ENCODE results near the gene CCDC43.
"Not testable (repeated sequence)": the region's sequence is repeated elsewhere in the genome, so short reads cannot be mapped to it uniquely, and the experiment has no call there.

The CCDC43 gene, protein sequence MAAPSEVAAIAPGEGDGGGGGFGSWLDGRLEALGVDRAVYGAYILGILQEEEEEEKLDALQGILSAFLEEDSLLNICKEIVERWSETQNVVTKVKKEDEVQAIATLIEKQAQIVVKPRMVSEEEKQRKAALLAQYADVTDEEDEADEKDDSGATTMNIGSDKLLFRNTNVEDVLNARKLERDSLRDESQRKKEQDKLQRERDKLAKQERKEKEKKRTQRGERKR

DNA sequence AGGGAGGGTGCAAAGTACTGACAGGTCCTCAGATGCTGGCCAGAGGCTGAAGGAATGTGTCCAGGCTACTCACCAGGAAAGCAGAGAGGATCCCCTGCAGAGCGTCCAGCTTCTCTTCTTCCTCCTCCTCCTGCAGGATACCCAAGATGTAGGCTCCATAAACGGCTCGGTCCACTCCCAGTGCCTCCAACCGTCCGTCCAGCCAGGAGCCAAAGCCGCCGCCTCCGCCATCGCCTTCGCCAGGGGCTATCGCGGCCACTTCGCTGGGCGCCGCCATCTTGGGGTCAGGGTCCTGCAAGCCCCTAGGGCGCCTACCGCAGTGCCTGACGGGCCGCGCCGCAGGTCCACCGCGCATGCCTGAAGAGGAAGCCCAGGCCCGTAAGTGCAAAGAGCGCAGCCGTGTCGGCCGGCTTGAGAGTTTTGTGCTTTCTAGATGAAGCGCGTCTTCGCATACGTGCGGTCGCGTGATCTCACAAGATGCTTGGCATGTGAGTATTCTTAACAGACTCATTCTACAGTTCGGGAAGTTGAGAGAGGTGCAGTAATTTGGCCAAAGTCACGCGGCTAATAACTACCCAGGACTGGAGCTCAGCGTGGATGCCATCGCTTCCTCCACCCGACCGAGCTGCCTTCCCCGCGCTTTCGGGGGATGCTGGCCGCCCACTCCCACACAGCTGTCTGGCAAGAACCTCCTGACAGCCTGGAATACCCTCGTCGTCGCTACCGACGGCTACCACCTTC, at the start of gene CCDC43:
CCDC43 (minus strand) TSS at position 300 of the 741 bp plus-strand sequence; CDS start at position 277, 23 bp downstream.
- peak; percentile 37 to 75 for DNase-seq

DNA sequence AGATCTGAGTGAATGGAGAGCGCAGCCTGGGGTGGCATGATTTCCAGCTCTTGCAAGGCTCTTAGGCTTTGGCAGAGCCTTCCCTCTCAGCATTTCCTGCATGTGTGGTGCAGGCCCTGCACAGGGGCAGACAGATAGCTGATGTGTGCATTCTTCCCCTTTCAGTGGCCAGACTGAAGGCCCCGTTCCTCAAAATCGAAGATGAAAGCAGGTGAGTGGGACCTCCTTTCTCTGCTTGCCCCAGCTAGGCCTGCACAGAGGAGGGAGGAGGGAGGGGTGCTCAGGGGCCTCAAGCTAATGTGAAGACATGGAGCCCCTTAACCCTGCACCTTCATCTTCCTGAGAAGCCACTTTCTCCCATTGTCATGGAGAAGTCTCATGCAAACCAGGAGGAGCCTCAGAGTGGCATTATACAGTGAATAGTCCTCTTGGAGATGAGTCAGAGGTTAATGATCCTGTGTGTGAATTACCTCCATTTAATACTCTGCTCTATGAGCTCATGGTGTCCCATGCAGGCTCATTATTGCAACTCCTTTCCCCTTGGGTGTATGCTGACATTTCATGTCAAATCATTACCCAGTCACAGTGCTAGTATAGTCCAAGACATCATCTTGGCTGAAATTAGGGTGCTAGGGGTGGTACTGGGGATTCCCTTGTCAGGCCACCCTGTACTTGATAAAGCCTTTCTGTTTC, 48.8 kb upstream of the CCDC43 start:
- DNase-seq, result no peak

DNA sequence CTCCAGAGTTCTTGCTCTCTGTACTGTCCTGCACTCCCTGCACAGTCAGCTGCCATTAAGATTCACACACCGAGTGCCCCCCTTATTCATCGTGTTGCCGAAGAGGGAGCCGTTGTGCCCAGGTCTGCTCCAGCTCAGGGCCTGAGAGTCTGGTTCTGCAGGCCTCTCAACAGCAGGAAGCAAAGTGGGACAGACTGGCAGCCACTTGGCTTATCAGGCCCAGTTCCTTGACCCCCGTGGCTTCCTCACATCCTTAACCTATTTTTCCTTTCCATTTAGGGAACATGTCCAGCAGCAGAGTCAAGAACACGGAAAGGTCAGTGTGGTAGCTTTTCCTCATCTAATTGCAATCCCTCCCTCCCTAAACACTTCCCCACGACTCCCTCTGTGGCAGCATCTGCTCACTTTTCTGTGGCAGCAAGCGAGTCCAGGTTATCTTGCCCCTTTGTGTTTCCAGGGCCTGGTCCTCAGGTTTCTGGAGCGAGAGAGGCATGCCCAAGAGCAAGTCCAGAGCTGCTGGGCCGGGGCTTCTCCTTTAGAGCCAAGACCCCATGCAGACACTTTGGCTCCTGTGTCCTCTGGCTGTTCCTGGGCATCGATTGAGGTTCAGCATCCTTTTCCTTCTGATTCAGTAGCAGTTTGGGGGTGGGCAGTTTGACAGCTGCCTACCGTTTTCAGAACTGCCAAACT, 47.1 kb upstream of the CCDC43 start:
- DNase-seq, result no peak

DNA sequence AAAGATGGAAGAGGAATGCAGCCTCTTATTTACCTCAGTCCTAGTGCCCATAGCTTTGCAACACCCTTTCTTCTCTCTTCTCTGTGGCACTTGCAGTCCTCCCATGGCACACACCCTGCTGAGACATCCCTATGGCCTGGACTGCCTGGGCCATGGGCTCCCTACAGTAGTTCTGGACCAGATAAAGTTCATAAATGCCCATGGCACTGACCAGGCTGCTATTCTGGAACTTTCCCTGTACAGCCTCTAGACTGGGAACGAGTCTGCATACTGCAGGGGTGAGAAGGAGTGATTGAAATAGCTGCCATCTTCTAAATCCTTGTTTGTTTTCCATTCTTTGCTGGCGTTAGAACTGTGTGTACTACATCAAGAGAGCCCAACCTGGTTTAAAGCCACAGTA, 44.7 kb upstream of the CCDC43 start:
- DNase-seq, result no peak

DNA sequence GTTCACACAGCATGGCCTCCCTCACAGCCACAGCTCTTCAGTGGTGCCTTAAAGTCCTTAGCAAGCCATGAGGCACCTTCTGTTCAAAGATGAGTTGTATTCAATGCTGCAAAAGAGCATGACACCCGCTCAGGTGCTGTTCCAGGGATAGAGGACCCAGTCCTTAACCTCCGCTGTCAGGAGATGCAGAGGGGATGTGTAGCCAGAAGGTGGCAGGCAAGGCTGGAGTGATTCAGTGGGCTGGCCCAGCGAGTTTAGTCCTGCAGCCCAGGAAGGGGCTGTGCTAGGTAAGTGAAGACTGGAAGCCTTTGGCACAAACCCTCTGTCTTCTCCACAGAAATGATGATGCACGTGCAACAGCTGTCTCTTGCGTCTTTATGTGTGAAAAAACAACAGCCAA, 44.2 kb upstream of the CCDC43 start:
- no peak for DNase-seq

DNA sequence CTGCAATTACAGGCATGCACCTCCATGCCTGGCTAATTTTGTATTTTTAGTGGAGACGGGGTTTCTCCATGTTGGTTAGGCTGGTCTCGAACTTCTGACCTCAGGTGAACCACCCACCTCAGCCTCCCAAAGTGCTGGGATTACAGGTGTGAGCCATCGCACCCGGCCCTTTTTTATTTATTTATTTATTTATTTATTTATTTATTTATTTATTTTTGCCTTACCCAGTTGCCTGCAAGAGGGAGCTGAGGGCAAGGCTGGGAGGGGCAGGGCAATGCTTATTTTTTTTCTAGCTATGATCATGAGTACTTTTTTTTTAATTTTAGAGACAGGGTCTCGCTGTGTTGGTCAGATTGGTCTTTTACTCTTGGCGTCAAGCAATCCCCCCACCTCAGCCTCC, 36.5 kb upstream of the CCDC43 start:
- not testable (repeated sequence) for DNase-seq

DNA sequence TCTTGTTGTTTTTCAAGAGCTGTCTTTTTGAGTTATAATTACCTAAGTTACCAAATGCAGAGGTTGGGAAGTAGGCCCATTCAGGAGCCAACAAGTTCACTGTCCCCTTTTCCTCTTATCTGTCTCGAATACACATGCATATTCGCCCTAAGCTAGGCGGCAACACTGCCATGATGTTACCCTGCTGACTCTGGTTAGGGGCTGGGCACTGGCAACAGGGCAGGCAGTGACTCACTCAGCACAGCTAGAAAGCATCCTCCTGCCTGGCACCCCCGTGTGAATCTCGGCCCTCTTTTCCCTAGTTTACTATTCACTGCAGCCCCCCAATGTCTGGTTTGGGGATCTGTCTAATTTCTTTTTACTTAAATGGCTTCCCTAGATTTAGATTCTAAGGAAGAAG, 32.7 kb upstream of the CCDC43 start:
- no peak for DNase-seq

DNA sequence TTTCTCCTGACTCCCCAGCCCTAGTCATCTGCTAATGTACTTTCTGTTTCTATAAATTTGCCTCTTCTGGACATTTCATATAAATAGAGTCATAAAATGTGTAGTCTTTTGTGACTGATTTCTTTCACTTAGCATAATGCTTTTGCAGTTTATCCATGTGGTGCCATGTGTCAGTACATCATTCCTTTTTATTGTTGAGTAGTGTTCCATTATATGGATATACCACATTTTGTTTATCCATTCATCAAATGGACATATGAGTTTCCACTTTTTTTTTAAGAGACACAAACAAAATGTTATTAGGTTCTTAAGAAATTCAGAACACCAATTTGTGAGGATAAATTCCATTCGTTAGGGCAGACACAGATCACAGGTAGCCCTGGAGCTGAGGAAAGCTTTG, 29.9 kb upstream of the CCDC43 start:
- DNase-seq, result no peak

DNA sequence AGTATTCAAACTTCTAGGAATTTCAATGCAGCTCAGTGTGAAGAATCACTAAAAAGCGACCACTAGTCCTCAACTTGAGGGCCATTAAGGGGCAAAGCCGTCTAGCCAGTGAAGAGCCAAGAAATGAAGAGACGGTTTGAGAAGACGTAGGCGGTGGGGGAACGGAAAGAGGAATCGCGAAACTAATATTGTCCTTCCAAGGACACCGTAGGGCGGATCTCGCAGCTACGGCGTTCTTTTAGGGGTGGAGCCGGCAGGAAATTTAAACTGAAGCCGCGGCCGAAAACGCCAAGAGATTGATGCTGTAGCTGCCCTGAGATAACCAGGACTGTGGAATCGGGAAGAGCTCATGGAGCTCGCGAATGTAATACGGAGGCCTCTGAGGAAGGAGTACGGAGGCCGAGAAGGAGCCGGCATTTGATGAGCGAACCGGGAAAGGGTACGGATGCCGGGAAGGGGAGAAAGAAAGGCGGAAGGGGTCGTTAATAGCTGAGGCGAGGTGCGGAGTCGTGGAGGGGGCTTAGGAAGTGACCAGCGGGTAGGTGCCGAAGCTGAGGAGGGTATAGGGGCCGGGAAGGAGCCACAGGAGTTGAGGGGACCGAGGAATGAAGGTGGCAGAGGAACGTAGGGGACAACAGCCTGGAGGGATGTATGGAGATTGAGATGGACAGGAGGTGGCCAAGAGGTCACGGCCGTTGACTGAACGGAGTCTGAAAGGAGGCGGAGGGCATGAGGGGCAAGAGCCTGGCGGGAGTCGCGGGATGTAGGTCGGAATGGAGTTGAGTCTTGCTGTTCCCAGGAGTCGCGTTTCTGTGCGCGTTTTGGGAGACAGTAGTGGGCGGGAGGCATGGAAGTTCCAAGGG, 19.1 kb upstream of the CCDC43 start, which contains the start of gene DBF4B:
DBF4B (plus strand) TSS at position 265 of the 863 bp plus-strand sequence; CDS start at position 421, 156 bp downstream.
- peak; percentile 41 to 86 for DNase-seq

DNA sequence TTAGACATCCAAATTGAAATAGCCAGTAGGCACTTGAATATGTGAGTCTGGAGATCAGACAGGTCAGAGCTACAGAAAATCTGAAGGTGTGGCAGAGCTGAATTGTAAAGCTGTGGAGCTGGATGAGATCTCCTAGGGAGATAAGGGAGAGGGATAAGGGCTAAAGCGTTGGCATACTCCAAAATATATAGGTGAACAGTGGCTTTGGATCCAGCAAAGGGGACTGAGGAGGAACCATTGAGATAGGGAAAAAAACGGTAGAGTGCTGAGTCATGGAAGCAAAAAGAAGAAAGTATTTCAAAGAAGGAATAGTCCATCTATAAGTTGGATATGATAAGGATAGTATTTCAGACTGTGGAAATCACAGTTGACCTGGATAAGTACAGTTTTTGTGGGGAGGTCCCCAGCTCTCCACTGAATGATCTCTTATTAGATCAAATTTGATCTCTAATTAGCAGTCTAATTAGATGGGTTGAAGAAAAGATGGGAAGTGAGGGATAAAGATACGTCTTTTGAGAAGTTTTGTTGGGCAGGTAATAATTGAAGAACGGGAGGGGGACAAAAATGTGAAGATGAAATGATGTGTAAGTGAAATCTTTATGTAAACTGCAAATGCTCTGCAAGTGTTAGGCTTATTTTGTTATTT, 18.3 kb upstream of the CCDC43 start:
- DNase-seq, result no peak

DNA sequence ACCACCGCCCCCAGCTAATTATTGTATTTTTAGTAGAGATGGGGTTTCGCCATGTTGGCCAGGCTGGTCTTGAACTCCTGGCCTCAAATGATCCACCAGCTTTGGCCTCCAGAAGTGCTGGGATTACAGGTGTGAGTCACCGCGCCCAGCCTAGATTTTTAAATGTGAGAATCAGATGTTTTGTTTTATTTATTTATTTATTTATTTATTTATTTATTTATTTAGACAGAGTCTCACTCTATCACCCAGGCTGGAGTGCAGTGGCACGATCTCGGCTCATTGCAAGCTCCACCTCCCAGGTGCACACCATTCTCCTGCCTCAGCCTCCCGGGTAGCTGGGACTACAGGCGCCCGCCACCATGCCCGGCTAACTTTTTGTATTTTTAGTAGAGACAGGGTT, 10.7 kb upstream of the CCDC43 start:
- DNase-seq, result not testable (repeated sequence)

DNA sequence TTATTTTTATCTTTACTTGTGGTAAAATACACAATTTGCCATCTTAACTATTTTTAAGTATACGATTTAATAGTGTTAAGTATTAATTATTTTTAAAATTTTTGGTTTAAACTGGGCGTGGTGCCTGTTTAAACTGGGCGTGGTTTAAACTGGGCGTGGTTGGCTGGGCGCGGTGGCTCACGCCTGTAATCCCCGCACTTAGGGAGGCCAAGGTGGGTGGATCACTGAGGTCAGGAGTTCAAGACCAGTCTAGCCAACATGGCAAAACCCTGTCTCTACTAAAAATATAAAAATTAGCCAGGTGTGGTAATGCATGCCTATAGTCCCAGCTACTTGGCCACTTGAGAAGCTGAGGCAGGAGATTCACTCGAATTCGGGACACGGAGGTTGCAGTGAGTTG, 4.0 kb upstream of the CCDC43 start:
- DNase-seq, result no peak

DNA sequence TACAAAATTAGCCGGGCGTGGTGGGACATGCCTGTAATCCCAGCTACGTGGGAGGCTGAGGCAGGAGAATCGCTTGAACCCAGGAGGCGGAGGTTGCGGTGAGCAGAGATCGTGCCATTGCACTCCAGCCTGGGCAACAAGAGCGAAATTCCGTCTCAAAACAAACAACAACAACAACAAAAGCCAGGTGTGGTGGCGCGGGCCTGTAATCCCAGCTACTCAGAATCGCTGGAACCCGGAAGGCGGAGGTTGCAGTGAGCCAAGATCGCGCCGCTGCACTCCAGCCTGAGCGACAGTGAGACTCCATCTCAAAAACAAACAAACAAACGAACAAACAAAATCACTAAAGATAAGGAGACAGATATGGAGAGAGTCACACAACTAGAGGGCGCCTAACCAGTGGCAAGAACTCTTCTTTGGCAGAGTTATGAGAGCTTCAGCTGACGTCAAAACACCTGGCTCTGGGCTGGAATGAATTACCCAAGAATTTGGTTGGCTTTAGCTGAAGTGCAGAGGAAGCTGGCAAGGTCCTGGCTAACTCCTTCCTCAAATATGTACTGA, 1.2 kb upstream of the CCDC43 start:
- not testable (repeated sequence) for DNase-seq

DNA sequence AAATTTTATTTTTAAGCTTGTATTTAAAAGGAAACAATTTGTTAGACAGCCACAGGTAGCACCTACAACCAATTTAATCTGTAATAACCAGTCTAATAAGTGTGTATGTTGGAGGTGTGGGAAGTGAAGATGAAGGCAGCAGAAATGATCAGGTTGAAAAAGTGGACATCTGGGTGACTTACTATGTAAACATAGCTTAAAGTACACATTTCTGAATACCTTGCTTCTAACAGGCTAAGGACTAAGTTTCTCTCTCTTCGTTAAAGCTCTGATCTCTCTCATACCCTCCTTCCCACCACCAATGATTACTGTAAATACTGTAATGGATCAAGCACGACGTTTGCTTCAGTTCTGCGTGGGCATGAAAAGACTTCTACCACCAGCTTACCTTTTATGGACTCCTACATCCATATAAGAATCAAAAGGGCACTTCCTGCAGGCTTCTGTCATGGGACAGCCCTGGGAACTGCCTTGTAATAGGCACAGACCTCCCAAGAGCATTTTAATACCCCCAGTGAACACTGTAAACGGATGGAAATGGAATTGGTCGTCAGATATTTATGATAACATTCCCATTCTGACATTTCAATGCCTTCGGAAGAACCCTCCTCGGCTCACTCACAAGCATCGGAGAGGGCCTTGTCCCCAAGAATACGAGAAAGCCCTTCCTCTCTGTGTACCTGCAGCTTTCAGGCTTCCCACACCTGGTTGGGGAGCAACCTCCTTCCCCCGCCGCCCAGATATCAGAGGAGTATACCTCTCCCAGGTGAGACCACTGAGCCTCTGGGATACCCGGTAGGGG, 700 bp downstream of the CCDC43 start:
- no peak for DNase-seq

DNA sequence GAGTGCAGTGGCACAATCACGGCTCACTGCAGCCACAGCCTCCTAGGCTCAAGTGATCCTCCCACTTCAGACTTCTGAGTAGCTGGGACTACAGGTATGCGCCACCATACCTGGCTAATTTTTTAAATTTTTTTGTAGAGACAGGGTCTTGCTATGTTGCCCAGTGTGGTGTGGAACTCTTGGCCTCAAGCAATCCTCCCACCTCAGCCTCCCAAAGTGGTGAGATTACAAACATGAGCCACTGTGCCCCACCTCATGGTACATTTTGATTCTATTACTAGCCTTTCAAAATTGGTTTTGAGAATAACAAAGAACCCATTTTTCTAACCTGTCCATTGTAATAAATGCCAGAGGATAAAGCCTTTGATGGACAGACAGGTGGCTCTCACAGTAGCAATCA, 1.4 kb downstream of the CCDC43 start:
- no peak for DNase-seq

DNA sequence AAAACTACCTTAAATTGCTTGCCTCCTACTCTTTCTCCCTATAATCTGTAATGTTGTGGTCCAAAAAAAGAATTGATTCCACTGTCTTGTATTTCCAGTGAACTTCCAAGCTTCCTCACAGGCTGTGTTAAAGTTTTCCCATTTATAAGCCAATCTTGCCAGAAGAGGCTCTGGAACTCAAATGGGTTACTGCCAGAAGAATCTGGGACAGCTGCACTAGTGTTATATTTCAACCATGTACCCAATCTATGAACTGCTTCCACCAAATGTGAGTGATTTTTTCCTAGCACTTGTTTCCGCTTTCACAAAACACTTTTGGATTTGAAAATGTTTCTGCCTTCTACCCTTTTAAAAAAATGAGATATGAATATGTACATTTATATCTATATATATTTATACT, 1.8 kb downstream of the CCDC43 start:
- DNase-seq, result no peak

DNA sequence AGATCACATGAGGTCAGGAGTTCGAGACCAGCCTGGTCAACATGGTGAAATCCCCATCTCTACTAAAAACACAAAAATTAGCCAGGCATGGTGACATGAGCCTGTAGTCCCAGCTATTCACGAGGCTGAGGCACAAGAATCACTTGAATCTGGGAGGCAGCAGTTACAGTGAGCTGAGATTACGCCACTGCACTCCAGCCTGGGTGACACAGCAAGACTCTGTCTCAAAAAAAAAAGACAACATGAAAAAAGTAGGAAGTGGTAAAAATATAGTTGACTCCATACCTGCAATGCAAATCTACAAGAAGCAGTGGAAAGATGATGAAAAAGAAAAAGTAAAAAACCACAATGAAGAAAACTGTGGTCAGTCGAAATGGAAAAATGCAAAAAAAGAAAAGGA, 6.3 kb downstream of the CCDC43 start:
- not testable (repeated sequence) for DNase-seq

DNA sequence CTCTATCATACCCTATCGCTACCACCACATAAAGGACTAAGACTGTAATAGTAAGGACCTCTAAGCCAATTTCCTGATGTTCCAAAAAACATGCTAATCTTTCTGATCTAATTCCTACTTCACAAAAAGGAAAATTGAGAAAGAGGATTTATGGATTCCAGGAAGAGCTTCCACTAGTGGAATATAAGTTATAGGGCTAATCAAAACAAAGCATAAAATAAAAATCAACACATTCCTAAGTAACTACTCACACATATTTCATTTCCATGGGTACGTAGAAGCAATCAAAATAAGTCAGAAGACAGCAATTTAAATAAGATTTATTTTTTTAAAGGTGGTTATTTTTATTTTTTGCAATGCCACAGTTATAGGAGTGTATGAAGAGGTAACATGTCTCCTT, 12.4 kb downstream of the CCDC43 start:
- no peak for DNase-seq

DNA sequence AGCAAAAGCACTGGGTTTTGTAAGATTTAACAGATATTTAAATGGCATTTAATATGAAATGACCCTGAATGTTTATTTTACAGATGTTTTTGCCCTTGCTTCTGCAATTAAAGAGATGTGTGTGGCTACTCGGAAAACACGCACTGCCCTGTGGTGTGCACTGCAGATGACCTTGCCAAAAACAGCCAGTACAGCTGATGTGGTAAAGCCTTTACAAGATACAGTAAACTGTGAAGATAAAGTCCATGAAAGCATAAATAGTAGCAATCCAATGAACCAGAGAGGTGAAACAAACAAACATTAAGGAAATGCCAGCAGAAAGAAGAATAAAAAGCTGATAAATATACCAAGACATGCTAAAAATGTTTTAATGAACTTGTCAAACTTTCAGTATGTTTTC, 15.7 kb downstream of the CCDC43 start:
- DNase-seq, result no peak

DNA sequence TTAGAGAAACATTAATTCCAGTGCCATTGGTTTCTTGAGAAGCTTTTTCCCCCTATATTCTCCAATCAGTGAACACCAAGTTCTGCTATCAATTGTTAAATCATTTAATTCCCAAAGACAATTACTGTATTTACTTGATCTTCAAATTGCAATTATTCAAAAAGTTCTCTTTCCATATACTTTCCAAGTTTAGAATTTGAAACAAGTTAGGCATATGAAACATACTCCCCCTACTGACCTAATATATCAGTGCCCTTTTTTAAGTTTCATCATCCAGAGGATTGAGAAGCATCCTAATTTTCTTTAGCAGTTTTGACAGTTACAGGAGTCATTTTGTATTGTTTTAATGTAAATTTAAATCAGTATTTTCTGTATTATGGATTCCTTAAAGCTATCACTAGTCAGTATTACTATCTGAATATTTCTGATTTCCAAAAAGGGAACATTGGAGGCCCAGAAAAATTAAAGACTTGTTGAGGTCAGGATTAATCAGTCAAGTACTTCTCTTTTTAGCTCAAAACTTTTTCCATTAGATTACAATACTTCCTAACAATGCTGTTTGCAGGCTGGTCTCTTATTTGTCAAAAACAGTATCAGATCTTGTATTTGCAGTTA, 17.0 kb downstream of the CCDC43 start:
- DNase-seq, result no peak

All from NCI-H187 (cell line).